Neural progenitor cell (in vitro differentiated cells): Measurements from ENCODE around the gene PSMA7. TPM values are rescaled to one million over a fixed set of nuclear protein-coding genes. Genes with fewer than 3 reads are reported as not detected.

Source experiments
- DNase-seq: peaks from one replicate; pipeline ENCODE4 v3.0.0-alpha.2; 2016; ENCODE audit warnings: low spot score
- H2AFZ ChIP-seq: fragments of 200-600 bp; sonication (generic); replicated peaks from 2 replicates; pipeline ENCODE4 v1.6.1; 2016; ENCODE audit warnings: antibody characterized with exemption
- H3F3A ChIP-seq: fragments of 200-600 bp; sonication (generic); 2 replicates; pipeline ENCODE4 v1.6.1; 2016; ENCODE audit warnings: antibody characterized with exemption, low read depth
- H3K27ac ChIP-seq: fragments of 200-600 bp; sonication (generic); 2 replicates; pipeline ENCODE4 v1.5.1; 2016; ENCODE audit warnings: mild to moderate bottlenecking
- H3K27me3 ChIP-seq: fragments of 200-600 bp; sonication (generic); 2 replicates; pipeline ENCODE4 v1.6.1; 2016; ENCODE audit warnings: mild to moderate bottlenecking, moderate library complexity
- H3K36me3 ChIP-seq: fragments of 200-600 bp; sonication (generic); 2 replicates; pipeline ENCODE4 v1.5.1; 2016
- H3K4me1 ChIP-seq: fragments of 200-600 bp; sonication (generic); 2 replicates; pipeline ENCODE4 v1.6.1; 2016; ENCODE audit warnings: mixed run types
- H3K4me2 ChIP-seq: fragments of 200-600 bp; sonication (generic); 2 replicates; pipeline ENCODE4 v1.6.1; 2016
- H3K4me3 ChIP-seq: fragments of 200-600 bp; sonication (generic); 2 replicates; pipeline ENCODE4 v1.5.1; 2016
- H3K79me2 ChIP-seq: fragments of 200-600 bp; sonication (generic); 2 replicates; pipeline ENCODE4 v1.6.1; 2016; ENCODE audit warnings: low read depth
- H3K9ac ChIP-seq: fragments of 200-600 bp; sonication (generic); 2 replicates; pipeline ENCODE4 v1.6.1; 2016
- H3K9me3 ChIP-seq: fragments of 200-600 bp; sonication (generic); 2 replicates; pipeline ENCODE4 v1.5.1; 2016; ENCODE audit warnings: low read depth
- H4K20me1 ChIP-seq: fragments of 200-600 bp; sonication (generic); 2 replicates; pipeline ENCODE4 v1.6.1; 2016; ENCODE audit warnings: low read depth
- H3K27ac Mint-ChIP-seq: 3 replicates; pipeline ENCODE4 v1.8.0; 2021; ENCODE audit warnings: mixed read lengths
- H3K27me3 Mint-ChIP-seq: 2 replicates; pipeline ENCODE4 v1.8.0; 2022; ENCODE audit warnings: low read depth, mild to moderate bottlenecking, inconsistent platforms, moderate library complexity, mixed read lengths; ENCODE audit not compliant: insufficient read depth
- H3K36me3 Mint-ChIP-seq: 3 replicates; pipeline ENCODE4 v1.8.0; 2021; ENCODE audit warnings: mixed read lengths
- H3K4me1 Mint-ChIP-seq: 3 replicates; pipeline ENCODE4 v1.8.0; 2021; ENCODE audit warnings: mixed read lengths
- H3K4me3 Mint-ChIP-seq: 3 replicates; pipeline ENCODE4 v1.8.0; 2021; ENCODE audit warnings: mild to moderate bottlenecking, moderate library complexity, mixed read lengths
- H3K9me3 Mint-ChIP-seq: 3 replicates; pipeline ENCODE4 v1.8.0; 2020; ENCODE audit warnings: mixed read lengths
- CTCF ChIP-seq: fragments of 200-600 bp; sonication (generic); IDR thresholded peaks from 2 replicates; pipeline ENCODE4 v1.5.1; 2017; ENCODE audit warnings: antibody characterized with exemption, mild to moderate bottlenecking
- EZH2 ChIP-seq: fragments of 200-600 bp; sonication (generic); IDR thresholded peaks from 2 replicates; pipeline ENCODE4 v1.6.1; 2017; ENCODE audit warnings: antibody characterized with exemption, mild to moderate bottlenecking, moderate library complexity
- EZH2phosphoT487 ChIP-seq: fragments of 200-600 bp; sonication (generic); IDR thresholded peaks from 2 replicates; pipeline ENCODE4 v1.6.1; 2017; ENCODE audit warnings: antibody characterized with exemption
- total RNA-seq: library from RNA; depleted of rRNA; stranded (reverse); fragments of >200 nt; gene quantifications from 2 replicates; pipeline ENCODE4 v1.2.3, GENCODE V29; 2015; ENCODE audit warnings: low replicate concordance

The PSMA7 gene
- total RNA-seq, 1 donor from 2014 or later = 237 TPM

GRCh38 chr20:62161347-62161746, 18.2 kb upstream of the PSMA7 start:
- no peaks in the 10 kb centered on the region for H3K4me1 Mint-ChIP-seq
- no peak overlapping the region for H3K4me3 Mint-ChIP-seq
- H3K9me3 Mint-ChIP-seq = no peaks in the 10 kb centered on the region
- TF ChIP-seq EZH2phosphoT487 (no peak), EZH2 (no peak), CTCF (no peak)
- Histone ChIP-seq H3K79me2 (peaks cover 26% of the 10 kb centered on the region), H3F3A (no peaks in the 10 kb centered on the region), H3K27ac (no peak overlapping the region), H4K20me1 (peaks cover 29% of the 10 kb centered on the region), H3K4me1 (peaks cover 5% of the 10 kb centered on the region), H2AFZ (no peak overlapping the region), H3K27me3 (no peaks in the 10 kb centered on the region), H3K4me2 (no peak overlapping the region), H3K9me3 (no peaks in the 10 kb centered on the region), H3K4me3 (no peak overlapping the region), H3K36me3 (no peaks in the 10 kb centered on the region), H3K9ac (no peak overlapping the region)
- no peak overlapping the region for H3K27ac Mint-ChIP-seq
- peaks cover 2% of the 10 kb centered on the region for H3K27me3 Mint-ChIP-seq
- H3K36me3 Mint-ChIP-seq = peaks cover 10% of the 10 kb centered on the region
- DNase-seq = no peak

GRCh38 chr20:62160876-62161275, 17.7 kb upstream of the PSMA7 start:
- peak overlapping the region; percentile 74 for H3K27ac Mint-ChIP-seq

GRCh38 chr20:62160253-62160652, 17.1 kb upstream of the PSMA7 start:
- no peak for DNase-seq
- Mint-ChIP-seq H3K27ac (no peak overlapping the region), H3K4me3 (peak overlapping the region; percentile 27), H3K27me3 (peaks cover 6% of the 10 kb centered on the region), H3K4me1 (peaks cover 11% of the 10 kb centered on the region), H3K9me3 (no peaks in the 10 kb centered on the region), H3K36me3 (peaks cover 11% of the 10 kb centered on the region)
- H3F3A ChIP-seq = no peaks in the 10 kb centered on the region
- H3K27ac ChIP-seq = no peak overlapping the region
- peaks cover 37% of the 10 kb centered on the region for H3K79me2 ChIP-seq
- no peaks in the 10 kb centered on the region for H3K27me3 ChIP-seq
- no peak overlapping the region for H3K9ac ChIP-seq
- no peaks in the 10 kb centered on the region for H3K9me3 ChIP-seq
- H3K4me1 ChIP-seq = peaks cover 7% of the 10 kb centered on the region
- no peak overlapping the region for H2AFZ ChIP-seq
- no peak overlapping the region for H3K4me2 ChIP-seq
- TF ChIP-seq CTCF (no peak), EZH2 (no peak), EZH2phosphoT487 (no peak)
- no peak overlapping the region for H3K4me3 ChIP-seq
- H4K20me1 ChIP-seq = peaks cover 40% of the 10 kb centered on the region
- H3K36me3 ChIP-seq = no peaks in the 10 kb centered on the region

More at GRCh38 chr20:62160876-62161275, 17.7 kb upstream of the PSMA7 start:
- Histone ChIP-seq H3K36me3 (no peaks in the 10 kb centered on the region), H3K27ac (no peak overlapping the region), H4K20me1 (peaks cover 34% of the 10 kb centered on the region), H3K9me3 (no peaks in the 10 kb centered on the region), H3K4me2 (no peak overlapping the region), H3K27me3 (no peaks in the 10 kb centered on the region), H3K9ac (no peak overlapping the region), H2AFZ (no peak overlapping the region), H3K4me1 (peaks cover 7% of the 10 kb centered on the region), H3K79me2 (peaks cover 31% of the 10 kb centered on the region), H3K4me3 (no peak overlapping the region), H3F3A (no peaks in the 10 kb centered on the region)
- Mint-ChIP-seq H3K9me3 (no peaks in the 10 kb centered on the region), H3K4me3 (no peak overlapping the region), H3K4me1 (peaks cover 5% of the 10 kb centered on the region), H3K36me3 (peaks cover 9% of the 10 kb centered on the region), H3K27me3 (peaks cover 3% of the 10 kb centered on the region)
- DNase-seq = no peak
- no peak for TF ChIP-seq EZH2
- TF ChIP-seq CTCF = no peak
- TF ChIP-seq EZH2phosphoT487 = no peak
